ENCODE measurements around the gene TUSC2. TPM values are rescaled to one million over a fixed set of nuclear protein-coding genes. Genes with fewer than 3 reads are reported as not detected.

Gene TUSC2
- total and polyA plus RNA-seq, 10 of the 15 experiments (the other 5 are each of a cell fraction or from before 2014, with no cell fraction given) = 4.0 to 73.8 (median 34.3) TPM

DNA sequence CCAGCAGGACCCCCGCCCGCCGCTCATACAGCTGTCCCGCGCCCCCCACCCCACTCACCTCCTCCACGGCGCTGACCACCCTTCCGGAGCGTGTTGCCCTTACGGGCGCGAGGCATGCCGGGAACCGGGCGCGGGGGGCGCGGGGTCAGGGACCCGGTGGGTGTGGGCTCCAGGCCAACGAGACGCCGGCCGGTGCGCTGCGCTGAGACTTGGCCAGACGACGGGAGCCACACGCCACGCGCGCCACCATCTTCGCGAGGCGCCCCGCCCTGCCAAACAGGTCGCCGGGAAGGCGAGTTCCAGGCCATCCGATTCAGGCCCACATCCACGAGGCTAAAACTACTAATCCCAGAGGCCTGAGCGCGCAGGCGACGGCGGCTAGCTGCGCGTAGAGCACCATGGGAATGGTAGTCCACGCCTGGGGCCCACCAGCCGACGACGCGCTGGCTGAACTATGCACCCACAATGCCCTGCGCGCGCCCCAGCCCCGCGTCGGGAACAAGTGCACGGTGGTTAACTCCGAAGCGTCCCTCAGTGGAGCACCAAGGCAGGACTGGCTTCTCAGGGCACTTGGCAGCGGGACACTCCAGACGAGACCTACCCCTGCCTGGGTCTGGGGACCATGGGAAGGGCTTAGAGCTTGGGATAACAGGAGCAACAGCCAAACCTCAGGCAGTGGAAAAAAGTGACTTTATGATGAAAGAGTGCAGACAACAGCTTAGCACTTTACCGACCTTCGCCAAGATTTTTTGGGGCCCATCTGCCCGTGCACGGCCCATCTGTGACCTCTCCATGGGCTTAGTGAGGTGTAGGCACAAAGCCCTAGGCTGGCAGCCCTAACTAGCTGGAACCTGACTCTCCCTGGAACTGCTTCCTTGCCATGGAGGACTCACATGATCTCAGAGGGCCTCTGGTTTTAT, 35.6 kb downstream of the TUSC2 start, which contains the start of gene IFRD2 (continued):
- TF ChIP-seq MXI1 (IDR thresholded peaks at IDR 0.05; ENCODE audit: low read depth, low read length) = peak; percentile 96

DNA sequence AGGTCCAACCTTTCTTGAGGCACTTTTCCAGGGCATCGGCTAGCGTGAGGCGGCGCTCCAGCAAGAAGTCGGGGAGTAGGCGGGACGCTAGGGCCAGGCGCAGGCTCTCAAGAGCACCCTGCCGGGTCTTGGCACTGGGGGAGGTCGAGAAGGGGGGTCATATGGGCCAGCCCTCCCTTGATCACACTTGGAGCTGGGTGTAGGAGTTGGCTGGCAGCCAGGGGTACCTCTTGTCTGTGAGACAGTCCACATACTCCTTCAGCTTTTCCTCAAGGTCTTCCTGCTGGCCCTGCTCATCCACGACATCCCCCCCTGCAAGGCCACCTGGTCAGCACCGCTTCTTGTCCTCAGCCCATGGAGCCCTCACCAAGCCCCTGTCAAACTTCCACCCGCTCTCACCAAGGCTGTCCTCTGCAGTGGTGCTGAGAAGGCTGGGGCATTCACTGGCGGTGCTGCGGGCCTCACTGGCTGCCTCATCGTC, 37.8 kb downstream of the TUSC2 start:
- H3K79me2 ChIP-seq (ENCODE audit: control insufficient read depth, insufficient read depth, low read length) = peaks cover 21% of the 10 kb centered on the region
- ChIA-PET SMC1A (ENCODE audit: uncharacterized antibody, unreplicated experiment) (interaction anchor here (0.7 kb wide), 1 partner anchor 259 kb away, joined by 3 read pairs; no protein-coding TSS in a partner anchor), RAD21 (ENCODE audit: unreplicated experiment) (no interaction called here), CTCF (no interaction called here), POLR2A (interaction anchor here (0.5 to 0.6 kb wide), 2 partner anchors 9 to 1739 kb away, joined by 3 to 5 read pairs; no protein-coding TSS in a partner anchor)
- no peaks in the 10 kb centered on the region for H3K27me3 ChIP-seq (replicated peaks in 1 of 2; ENCODE audit: control insufficient read depth in 2 of 2, insufficient read depth in 2 of 2, low read length in 1 of 2)
- in situ Hi-C loops (cut with MboI) (no loop called here), intact Hi-C loops (cut with micrococcal nuclease; ENCODE audit: unreplicated experiment) (no loop called here)
- no peak overlapping the region for H3K27ac ChIP-seq (ENCODE audit: control insufficient read depth, insufficient read depth)
- FAIRE-seq (no peak), DNase-seq (ENCODE audit: low read depth, low spot score) (no peak), ATAC-seq (no peak)
- no peak overlapping the region for H3K9ac ChIP-seq (ENCODE audit: control insufficient read depth, insufficient read depth, low read length)
- H3K4me2 ChIP-seq (ENCODE audit: control insufficient read depth, insufficient read depth) = peak overlapping the region; percentile 53; the same call in 1 of the 2 replicates
- peak overlapping the region; percentile 97; the same call in 1 of the 2 replicates for H3K4me3 ChIP-seq
- H3K9me3 ChIP-seq (replicated peaks; ENCODE audit: control insufficient read depth, insufficient read depth, low read length) = no peaks in the 10 kb centered on the region
- H3K4me1 ChIP-seq (ENCODE audit: control insufficient read depth, insufficient read depth, low read length) = peaks cover 3% of the 10 kb centered on the region; the same call in 1 of the 2 replicates
- no peak overlapping the region for H2AFZ ChIP-seq (ENCODE audit: control insufficient read depth, low read depth, low read length)
- no TSS peak for BruUV-seq (replicated peaks)
- 87% methylated on average over 16 of the region's 16 CpGs for WGBS (ENCODE audit: insufficient coverage, insufficient replicate concordance, low lambda C conversion rate, missing lambda C conversion rate)
- no peaks in the 10 kb centered on the region for H4K20me1 ChIP-seq (ENCODE audit: control insufficient read depth, insufficient read depth)
- H3K36me3 ChIP-seq (ENCODE audit: control insufficient read depth in 2 of 2, insufficient read depth in 2 of 2, low read length in 1 of 2) = peaks cover 0 to 28% of the 10 kb centered on the region in 2 experiments; a peak in 3 of 4 replicates
- TF ChIP-seq MEF2A (IDR thresholded peaks at IDR 0.05; ENCODE audit: insufficient read depth, low read depth, low read length) = no peak
- no peak for TF ChIP-seq ZNF207 (IDR thresholded peaks at IDR 0.05; ENCODE audit: borderline replicate concordance)
- TF ChIP-seq RUNX3 (IDR thresholded peaks at IDR 0.05; ENCODE audit: low read length) = no peak
- TF ChIP-seq DPF2 (IDR thresholded peaks at IDR 0.05) = no peak
- TF ChIP-seq, protein P1, sequence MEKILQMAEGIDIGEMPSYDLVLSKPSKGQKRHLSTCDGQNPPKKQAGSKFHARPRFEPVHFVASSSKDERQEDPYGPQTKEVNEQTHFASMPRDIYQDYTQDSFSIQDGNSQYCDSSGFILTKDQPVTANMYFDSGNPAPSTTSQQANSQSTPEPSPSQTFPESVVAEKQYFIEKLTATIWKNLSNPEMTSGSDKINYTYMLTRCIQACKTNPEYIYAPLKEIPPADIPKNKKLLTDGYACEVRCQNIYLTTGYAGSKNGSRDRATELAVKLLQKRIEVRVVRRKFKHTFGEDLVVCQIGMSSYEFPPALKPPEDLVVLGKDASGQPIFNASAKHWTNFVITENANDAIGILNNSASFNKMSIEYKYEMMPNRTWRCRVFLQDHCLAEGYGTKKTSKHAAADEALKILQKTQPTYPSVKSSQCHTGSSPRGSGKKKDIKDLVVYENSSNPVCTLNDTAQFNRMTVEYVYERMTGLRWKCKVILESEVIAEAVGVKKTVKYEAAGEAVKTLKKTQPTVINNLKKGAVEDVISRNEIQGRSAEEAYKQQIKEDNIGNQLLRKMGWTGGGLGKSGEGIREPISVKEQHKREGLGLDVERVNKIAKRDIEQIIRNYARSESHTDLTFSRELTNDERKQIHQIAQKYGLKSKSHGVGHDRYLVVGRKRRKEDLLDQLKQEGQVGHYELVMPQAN (conservative IDR thresholded peaks at IDR 0.05) = no peak
- TF ChIP-seq SREBF2 (IDR thresholded peaks at IDR 0.05; ENCODE audit: low read length) = no peak
- TF ChIP-seq NR2F1 (conservative IDR thresholded peaks at IDR 0.05) = no peak
- TF ChIP-seq, protein P2, sequence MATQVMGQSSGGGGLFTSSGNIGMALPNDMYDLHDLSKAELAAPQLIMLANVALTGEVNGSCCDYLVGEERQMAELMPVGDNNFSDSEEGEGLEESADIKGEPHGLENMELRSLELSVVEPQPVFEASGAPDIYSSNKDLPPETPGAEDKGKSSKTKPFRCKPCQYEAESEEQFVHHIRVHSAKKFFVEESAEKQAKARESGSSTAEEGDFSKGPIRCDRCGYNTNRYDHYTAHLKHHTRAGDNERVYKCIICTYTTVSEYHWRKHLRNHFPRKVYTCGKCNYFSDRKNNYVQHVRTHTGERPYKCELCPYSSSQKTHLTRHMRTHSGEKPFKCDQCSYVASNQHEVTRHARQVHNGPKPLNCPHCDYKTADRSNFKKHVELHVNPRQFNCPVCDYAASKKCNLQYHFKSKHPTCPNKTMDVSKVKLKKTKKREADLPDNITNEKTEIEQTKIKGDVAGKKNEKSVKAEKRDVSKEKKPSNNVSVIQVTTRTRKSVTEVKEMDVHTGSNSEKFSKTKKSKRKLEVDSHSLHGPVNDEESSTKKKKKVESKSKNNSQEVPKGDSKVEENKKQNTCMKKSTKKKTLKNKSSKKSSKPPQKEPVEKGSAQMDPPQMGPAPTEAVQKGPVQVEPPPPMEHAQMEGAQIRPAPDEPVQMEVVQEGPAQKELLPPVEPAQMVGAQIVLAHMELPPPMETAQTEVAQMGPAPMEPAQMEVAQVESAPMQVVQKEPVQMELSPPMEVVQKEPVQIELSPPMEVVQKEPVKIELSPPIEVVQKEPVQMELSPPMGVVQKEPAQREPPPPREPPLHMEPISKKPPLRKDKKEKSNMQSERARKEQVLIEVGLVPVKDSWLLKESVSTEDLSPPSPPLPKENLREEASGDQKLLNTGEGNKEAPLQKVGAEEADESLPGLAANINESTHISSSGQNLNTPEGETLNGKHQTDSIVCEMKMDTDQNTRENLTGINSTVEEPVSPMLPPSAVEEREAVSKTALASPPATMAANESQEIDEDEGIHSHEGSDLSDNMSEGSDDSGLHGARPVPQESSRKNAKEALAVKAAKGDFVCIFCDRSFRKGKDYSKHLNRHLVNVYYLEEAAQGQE (IDR thresholded peaks at IDR 0.05; ENCODE audit: low read depth, low read length) = no peak
- no peak for TF ChIP-seq ZNF622 (IDR thresholded peaks at IDR 0.05)
- TF ChIP-seq CHD2 (IDR thresholded peaks at IDR 0.05; ENCODE audit: borderline replicate concordance, low read depth, low read length) = no peak
- TF ChIP-seq CEBPB (IDR thresholded peaks at IDR 0.05; ENCODE audit: borderline replicate concordance in 1 of 2, low read depth in 2 of 2, low read length in 2 of 2) = no peak
- TF ChIP-seq, protein P3, sequence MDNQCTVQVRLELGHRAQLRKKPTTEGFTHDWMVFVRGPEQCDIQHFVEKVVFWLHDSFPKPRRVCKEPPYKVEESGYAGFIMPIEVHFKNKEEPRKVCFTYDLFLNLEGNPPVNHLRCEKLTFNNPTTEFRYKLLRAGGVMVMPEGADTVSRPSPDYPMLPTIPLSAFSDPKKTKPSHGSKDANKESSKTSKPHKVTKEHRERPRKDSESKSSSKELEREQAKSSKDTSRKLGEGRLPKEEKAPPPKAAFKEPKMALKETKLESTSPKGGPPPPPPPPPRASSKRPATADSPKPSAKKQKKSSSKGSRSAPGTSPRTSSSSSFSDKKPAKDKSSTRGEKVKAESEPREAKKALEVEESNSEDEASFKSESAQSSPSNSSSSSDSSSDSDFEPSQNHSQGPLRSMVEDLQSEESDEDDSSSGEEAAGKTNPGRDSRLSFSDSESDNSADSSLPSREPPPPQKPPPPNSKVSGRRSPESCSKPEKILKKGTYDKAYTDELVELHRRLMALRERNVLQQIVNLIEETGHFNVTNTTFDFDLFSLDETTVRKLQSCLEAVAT (IDR thresholded peaks at IDR 0.05) = no peak
- TF ChIP-seq CHD4 (IDR thresholded peaks at IDR 0.05) = no peak
